Right lobe of liver (tissue), 4 donors: ENCODE results near the gene NDE1.

Experiments used
- POLR2A ChIP-seq: fragments of 450-650 bp; IDR thresholded peaks from one replicate; pipeline ENCODE4 v1.6.1; 2017; ENCODE audit warnings: antibody characterized with exemption, mild to moderate bottlenecking
- TF ChIP-seq, protein P1 (sequence below), 4 donors: fragments of 200-600 bp in 3 of 4; fragments of 450-650 bp in 1 of 4; IDR thresholded peaks; one replicate each; pipeline versions ENCODE4 v1.5.1 to v1.8.0; 2016 to 2022; ENCODE audit warnings: antibody characterized with exemption in 4 of 4, mild to moderate bottlenecking in 2 of 4
- donor health status: DM: no; HTN: no; CAD: no.
- donor health status: DM: no; HTN: no; CAD: no.
- donor health status: DM: no; HTN: yes; CAD: no.

DNA sequence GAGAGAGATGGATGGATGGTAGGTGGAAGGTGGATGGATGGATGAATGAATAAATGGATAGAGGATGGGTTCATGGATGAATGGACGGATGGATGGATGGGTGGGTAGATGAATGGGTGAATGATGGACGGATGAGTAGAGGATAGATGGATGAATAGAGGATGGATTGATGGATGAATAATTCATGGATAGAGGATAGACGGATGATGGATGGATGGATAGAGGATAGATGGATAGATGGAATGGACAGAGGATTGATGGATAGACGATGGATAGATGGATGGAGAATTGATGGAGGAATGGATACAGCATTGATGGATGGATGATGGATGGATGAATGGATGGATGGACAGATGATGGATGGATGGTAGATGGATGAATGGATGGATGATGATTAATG, 115.1 kb downstream of the NDE1 start:
- no peak for TF ChIP-seq POLR2A
- TF ChIP-seq, protein P1, sequence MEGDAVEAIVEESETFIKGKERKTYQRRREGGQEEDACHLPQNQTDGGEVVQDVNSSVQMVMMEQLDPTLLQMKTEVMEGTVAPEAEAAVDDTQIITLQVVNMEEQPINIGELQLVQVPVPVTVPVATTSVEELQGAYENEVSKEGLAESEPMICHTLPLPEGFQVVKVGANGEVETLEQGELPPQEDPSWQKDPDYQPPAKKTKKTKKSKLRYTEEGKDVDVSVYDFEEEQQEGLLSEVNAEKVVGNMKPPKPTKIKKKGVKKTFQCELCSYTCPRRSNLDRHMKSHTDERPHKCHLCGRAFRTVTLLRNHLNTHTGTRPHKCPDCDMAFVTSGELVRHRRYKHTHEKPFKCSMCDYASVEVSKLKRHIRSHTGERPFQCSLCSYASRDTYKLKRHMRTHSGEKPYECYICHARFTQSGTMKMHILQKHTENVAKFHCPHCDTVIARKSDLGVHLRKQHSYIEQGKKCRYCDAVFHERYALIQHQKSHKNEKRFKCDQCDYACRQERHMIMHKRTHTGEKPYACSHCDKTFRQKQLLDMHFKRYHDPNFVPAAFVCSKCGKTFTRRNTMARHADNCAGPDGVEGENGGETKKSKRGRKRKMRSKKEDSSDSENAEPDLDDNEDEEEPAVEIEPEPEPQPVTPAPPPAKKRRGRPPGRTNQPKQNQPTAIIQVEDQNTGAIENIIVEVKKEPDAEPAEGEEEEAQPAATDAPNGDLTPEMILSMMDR (IDR thresholded peaks at IDR 0.05) = no peak
